Ectodermal cell (in vitro differentiated cells): Measurements from ENCODE around the gene EPHA5.

Source experiments
- H3K27ac ChIP-seq: 2 replicates; pipeline ENCODE4 v1.7.0; 2013; ENCODE audit warnings: mild to moderate bottlenecking, low read depth, low read length; ENCODE audit not compliant: insufficient read depth, poor library complexity, severe bottlenecking
- H3K27me3 ChIP-seq: 2 replicates; pipeline ENCODE4 v1.7.0; 2013; ENCODE audit warnings: mild to moderate bottlenecking, low read length; ENCODE audit not compliant: insufficient read depth, control insufficient read depth, poor library complexity, severe bottlenecking
- H3K36me3 ChIP-seq: one replicate; pipeline ENCODE4 v1.7.0; 2013; ENCODE audit warnings: low read length; ENCODE audit not compliant: control insufficient read depth, insufficient read depth
- H3K4me1 ChIP-seq: one replicate; pipeline ENCODE4 v1.7.0; 2013; ENCODE audit warnings: low read length; ENCODE audit not compliant: control insufficient read depth, insufficient read depth
- H3K4me3 ChIP-seq: 2 replicates; pipeline ENCODE4 v1.7.0; 2013; ENCODE audit warnings: low read depth, low read length, control low read depth; ENCODE audit not compliant: insufficient read depth
- H3K9me3 ChIP-seq: 2 replicates; pipeline ENCODE4 v1.7.0; 2013; ENCODE audit warnings: mild to moderate bottlenecking, low read length, moderate library complexity; ENCODE audit not compliant: control insufficient read depth
- WGBS, 2 experiments: methylation state at CpG; one replicate each; pipeline ENCODE4 v1.1.7; 2013; ENCODE audit warnings: missing lambda C conversion rate in 2 of 2; 5-methylcytosine and 5-hydroxymethylcytosine counted together

Gene EPHA5

DNA sequence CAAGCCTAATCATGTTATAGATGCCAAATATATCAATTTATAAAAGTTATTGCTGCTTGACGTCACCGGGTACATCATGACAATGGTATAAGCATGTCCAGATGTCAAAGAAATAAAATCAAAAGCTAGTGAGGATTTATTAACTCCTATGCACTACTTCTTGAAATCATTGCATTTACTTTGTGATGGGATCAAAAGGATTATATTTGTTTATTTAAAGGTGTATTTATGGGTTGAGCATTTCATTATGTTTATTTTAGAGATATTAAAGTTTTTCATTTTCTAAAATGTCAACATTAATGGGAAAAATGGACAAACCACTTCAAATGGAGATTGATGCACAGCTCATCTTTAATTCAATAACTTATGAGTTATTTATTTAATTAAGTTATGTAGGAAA is 277.8 kb downstream of the EPHA5 start:
- Histone ChIP-seq H3K9me3 (no peaks in the 10 kb centered on the region), H3K27me3 (no peaks in the 10 kb centered on the region), H3K27ac (no peak overlapping the region), H3K36me3 (no peaks in the 10 kb centered on the region), H3K4me1 (no peaks in the 10 kb centered on the region), H3K4me3 (no peak overlapping the region)
- 35 to 50% methylated on average over 2 of the region's 2 CpGs for WGBS, 2 experiments

DNA sequence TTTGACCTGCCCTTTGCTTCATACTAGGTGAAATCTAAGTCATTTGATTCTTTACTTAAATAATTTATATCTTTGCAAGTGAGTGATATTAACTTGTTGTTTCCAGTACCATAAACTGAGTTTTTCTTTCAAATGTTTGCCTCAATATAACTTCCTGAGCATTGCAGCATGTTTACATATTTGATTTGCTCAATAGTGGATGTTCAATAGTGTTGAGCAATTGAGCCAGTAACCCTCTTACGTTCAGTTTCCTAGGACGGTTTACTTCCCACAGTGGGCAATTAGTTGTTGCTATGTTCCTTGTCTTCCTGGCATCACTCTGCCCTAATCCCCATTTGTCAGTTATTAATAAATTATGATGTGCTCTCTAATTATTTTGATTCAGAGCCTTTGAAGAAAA is 278.5 kb downstream of the EPHA5 start:
- H3K4me3 ChIP-seq, result no peak overlapping the region
- no peaks in the 10 kb centered on the region for H3K4me1 ChIP-seq
- H3K27me3 ChIP-seq, result no peaks in the 10 kb centered on the region
- 89 to 100% methylated on average over 2 of the region's 2 CpGs for WGBS, 2 experiments
- no peak overlapping the region for H3K27ac ChIP-seq
- H3K9me3 ChIP-seq, result no peaks in the 10 kb centered on the region
- H3K36me3 ChIP-seq, result no peaks in the 10 kb centered on the region

DNA sequence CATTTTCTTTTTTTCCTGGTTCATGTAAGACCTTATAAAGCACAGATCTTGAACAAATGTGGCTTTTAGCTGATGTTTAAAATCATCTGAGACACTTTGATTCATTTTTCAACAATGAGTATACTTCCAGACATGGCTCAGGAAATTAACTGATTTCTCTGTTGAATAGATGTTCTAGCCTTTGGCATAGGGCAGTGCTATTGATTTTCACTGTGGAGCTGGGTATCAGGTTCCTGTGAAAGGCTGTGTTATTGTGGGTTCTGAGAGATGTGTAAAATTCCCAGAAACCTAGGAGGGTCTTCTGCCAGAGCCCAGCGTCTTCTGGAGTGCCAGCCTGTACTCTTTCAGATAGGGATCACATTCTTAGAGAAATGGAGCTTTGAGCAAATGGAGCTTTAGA is 278.9 kb downstream of the EPHA5 start:
- no peaks in the 10 kb centered on the region for H3K9me3 ChIP-seq
- no peak overlapping the region for H3K4me3 ChIP-seq
- H3K27me3 ChIP-seq, result no peaks in the 10 kb centered on the region
- no peak overlapping the region for H3K27ac ChIP-seq
- WGBS, 2 experiments, result 90 to 94% methylated on average over 1 of the region's 1 CpG
- H3K4me1 ChIP-seq, result no peaks in the 10 kb centered on the region
- no peaks in the 10 kb centered on the region for H3K36me3 ChIP-seq

DNA sequence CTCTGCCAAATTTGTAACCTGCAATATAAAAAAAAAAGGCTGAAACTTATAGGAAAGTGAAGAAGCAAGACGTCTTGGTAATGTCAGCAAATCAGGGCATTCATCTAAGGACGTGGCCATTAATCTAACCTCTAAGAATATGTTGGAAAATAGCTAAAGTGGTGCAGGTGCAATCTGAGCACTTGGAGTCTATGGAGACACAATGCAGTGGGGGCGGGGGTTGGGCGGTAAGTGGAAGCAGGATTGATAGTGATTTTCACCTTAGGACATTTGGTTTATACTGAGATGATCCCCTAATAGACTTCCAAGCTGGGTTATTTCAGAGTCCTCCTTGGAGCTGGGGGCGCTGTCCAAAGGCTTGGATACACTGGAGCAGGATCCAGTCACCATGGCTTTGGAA is 283.4 kb downstream of the EPHA5 start:
- WGBS, 2 experiments, result 84 to 90% methylated on average over 5 of the region's 5 CpGs
- H3K4me1 ChIP-seq, result no peaks in the 10 kb centered on the region
- no peak overlapping the region for H3K4me3 ChIP-seq
- H3K9me3 ChIP-seq, result no peaks in the 10 kb centered on the region
- H3K27ac ChIP-seq, result no peak overlapping the region
- H3K36me3 ChIP-seq, result no peaks in the 10 kb centered on the region
- no peaks in the 10 kb centered on the region for H3K27me3 ChIP-seq

DNA sequence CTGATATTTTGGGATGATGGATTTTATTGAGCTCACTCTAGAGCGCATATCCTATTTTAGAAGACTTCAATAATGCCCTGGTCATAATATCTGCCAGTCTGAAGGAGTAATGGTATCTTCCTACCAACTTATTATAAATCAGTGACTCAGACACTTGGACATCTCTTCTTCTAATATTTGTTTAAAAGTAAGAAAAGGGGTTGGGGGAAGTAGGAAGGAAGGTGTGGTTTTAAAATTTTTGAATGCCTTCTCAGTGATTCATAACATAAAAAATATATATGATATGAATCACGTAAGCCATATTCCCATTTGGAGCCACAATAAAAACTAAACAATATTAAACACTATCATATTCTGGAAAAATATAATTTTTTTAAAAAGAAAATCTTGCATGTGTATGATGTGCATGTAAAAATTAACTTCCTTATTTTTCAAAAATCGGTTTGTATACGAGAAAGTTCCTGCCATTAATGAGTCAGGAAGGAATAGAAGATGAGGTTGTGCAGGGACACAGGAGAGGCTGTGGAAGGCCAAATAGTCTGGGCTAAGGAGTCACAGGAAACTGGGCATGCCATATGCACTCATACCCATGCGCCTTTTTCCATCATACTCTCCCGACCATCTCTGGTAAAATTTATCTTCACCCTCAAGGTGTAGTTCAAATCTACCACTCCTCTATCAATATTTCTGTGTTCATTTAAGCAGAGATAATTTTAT is 286.5 kb downstream of the EPHA5 start:
- Histone ChIP-seq H3K4me3 (no peak overlapping the region), H3K9me3 (no peaks in the 10 kb centered on the region), H3K36me3 (no peaks in the 10 kb centered on the region), H3K27me3 (no peaks in the 10 kb centered on the region), H3K27ac (no peak overlapping the region), H3K4me1 (no peaks in the 10 kb centered on the region)
- WGBS, 2 experiments, result 93 to 95% methylated on average over 5 of the region's 6 CpGs

DNA sequence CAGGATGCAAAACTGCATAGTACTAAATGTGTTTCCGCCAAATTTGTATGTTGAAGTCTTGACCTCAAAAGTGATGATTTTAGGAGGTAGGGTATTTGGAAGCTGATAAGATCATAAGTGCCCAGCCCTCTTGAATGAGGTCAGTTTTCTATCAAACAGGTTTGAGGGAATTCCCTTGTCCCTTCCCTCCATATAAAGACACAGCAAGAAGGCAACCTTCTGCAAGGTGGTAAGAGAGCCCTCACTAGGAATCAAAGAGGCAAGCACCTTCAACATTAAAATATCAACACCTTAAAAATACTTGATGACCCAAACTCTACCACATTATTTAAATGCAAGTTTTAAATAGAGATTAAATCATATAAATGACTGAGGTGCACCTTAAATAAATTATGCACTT is 288.6 kb downstream of the EPHA5 start:
- Histone ChIP-seq H3K4me3 (no peak overlapping the region), H3K36me3 (no peaks in the 10 kb centered on the region), H3K27me3 (no peaks in the 10 kb centered on the region), H3K9me3 (no peaks in the 10 kb centered on the region), H3K4me1 (no peaks in the 10 kb centered on the region), H3K27ac (no peak overlapping the region)
- 55% methylated on average over 1 of the region's 1 CpG for WGBS, 2 experiments

DNA sequence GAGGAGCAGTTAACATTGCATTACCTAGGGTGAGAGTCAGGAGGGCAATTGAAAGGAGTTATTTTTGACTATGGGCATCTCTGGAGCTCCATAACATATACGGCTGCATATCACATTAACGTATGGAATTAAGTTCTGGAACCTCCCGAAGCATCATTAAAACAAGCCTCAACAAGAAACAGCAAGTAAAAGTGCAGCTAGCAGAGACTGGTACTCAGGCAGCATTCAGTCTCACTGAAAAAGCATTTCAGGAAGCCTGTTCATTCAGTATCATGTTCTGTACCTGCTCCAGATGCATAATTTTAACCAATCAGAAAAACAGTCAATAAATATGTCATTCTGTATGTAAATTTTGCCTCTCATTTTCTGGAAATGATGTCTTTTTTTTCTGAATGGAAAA is 299.6 kb downstream of the EPHA5 start:
- Histone ChIP-seq H3K9me3 (no peaks in the 10 kb centered on the region), H3K4me3 (no peak overlapping the region), H3K36me3 (no peaks in the 10 kb centered on the region), H3K27me3 (no peaks in the 10 kb centered on the region), H3K27ac (no peak overlapping the region), H3K4me1 (no peaks in the 10 kb centered on the region)
- 94 to 96% methylated on average over 3 of the region's 3 CpGs for WGBS, 2 experiments

DNA sequence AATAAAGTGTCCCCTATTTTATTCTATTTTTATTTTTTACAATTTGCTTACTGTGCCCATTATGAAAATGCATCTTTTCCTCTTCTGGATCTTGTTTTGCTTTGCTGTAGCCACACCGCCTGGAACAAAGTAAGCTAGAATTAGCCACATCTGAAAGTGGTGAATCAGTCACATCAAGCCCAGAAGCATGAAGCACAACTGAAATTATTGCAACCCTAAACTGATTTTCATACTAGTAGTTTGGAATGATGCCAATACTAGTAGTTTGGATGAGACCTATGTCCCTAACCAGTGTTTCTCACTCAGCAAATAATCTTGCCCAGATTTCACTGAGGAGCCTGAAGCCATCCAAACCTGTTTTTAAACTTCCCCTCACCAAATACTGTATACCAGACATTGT is 303.0 kb downstream of the EPHA5 start:
- Histone ChIP-seq H3K4me3 (no peak overlapping the region), H3K27me3 (no peaks in the 10 kb centered on the region), H3K4me1 (no peaks in the 10 kb centered on the region), H3K9me3 (no peaks in the 10 kb centered on the region), H3K36me3 (no peaks in the 10 kb centered on the region), H3K27ac (no peak overlapping the region)
- 100% methylated on average over 1 of the region's 1 CpG for WGBS, 2 experiments

DNA sequence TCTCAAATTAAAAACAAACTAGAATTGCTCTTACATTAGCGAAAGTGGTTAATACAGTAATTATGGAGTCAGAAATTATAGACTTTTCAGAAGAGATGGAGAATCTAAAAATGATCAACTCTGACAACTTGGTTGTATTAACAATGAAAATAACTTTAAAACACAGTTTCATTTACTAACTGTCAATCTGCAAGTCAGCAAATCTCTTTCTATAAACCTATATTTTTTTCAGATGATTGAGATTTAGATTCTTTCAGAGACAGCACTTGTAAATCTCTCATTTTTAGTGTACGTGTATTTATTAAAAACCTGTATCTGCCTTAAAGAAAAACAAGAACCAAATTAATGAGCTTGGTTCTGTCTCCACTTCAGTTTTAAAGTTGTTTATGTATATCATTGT is 311.4 kb downstream of the EPHA5 start:
- no peaks in the 10 kb centered on the region for H3K36me3 ChIP-seq
- H3K27me3 ChIP-seq, result no peaks in the 10 kb centered on the region
- no CpG with 5 or more reads among the region's 2 CpGs for WGBS, 2 experiments

DNA sequence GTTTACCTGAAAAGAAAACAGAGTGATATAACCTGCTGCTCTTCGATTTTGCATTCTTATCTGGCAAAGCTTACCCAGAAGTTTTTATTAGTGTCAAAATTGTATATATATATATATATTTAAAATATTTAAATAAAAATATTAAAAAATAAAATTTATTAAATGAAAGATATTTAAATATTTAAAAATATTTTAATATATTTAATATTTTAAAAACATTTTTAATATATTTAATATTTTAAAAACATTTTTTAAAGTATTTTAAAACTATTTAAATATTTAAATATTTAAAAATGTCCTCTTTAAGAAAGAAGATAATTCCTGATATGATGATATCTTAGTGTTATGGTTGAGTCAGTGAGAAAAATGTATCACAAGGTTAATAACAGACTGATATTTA is 317.2 kb downstream of the EPHA5 start:
- Histone ChIP-seq H3K27me3 (no peaks in the 10 kb centered on the region), H3K36me3 (no peaks in the 10 kb centered on the region), H3K27ac (no peak overlapping the region), H3K9me3 (no peaks in the 10 kb centered on the region), H3K4me1 (no peaks in the 10 kb centered on the region), H3K4me3 (no peak overlapping the region)
- WGBS, 2 experiments, result no CpG with 5 or more reads among the region's 1 CpG

More for the DNA sequence above, 311.4 kb downstream of the EPHA5 start:
- H3K27ac ChIP-seq, result no peak overlapping the region
- H3K4me3 ChIP-seq, result no peak overlapping the region
- no peaks in the 10 kb centered on the region for H3K9me3 ChIP-seq
- no peaks in the 10 kb centered on the region for H3K4me1 ChIP-seq
